ENCODE results near the gene TANC1.

TANC1 gene

GRCh38 chr2:158997037-158997790 is 28.8 kb downstream of the TANC1 start:
- Histone ChIP-seq H3K4me3 (ENCODE audit: low read length) (no peak overlapping the region), H3K27ac (ENCODE audit: low read length) (no peak overlapping the region), H3K4me1 (ENCODE audit: insufficient read depth, low read length) (peaks cover 8% of the 10 kb centered on the region), H3K27me3 (ENCODE audit: insufficient read depth, low read length) (no peaks in the 10 kb centered on the region), H3K36me3 (ENCODE audit: insufficient read depth, low read depth, low read length) (no peaks in the 10 kb centered on the region), H3K9ac (ENCODE audit: low read depth, low read length) (no peak overlapping the region), H3K9me3 (ENCODE audit: insufficient read depth, low read depth, low read length) (no peaks in the 10 kb centered on the region)

- Histone ChIP-seq H3K9ac (ENCODE audit: low read depth, low read length) (no peak overlapping the region), H3K9me3 (ENCODE audit: insufficient read depth, low read depth, low read length) (no peaks in the 10 kb centered on the region), H3K4me1 (ENCODE audit: insufficient read depth, low read length) (peaks cover 8% of the 10 kb centered on the region), H3K4me3 (ENCODE audit: low read length) (no peak overlapping the region), H3K27me3 (ENCODE audit: insufficient read depth, low read length) (no peaks in the 10 kb centered on the region), H3K36me3 (ENCODE audit: insufficient read depth, low read depth, low read length) (no peaks in the 10 kb centered on the region), H3K27ac (ENCODE audit: low read length) (no peak overlapping the region)
Measured at GRCh38 chr2:158998551-158999248, 30.3 kb downstream of the TANC1 start.

- Histone ChIP-seq H3K4me1 (ENCODE audit: insufficient read depth, low read length) (peaks cover 8% of the 10 kb centered on the region), H3K27ac (ENCODE audit: low read length) (no peak overlapping the region), H3K9ac (ENCODE audit: low read depth, low read length) (no peak overlapping the region), H3K4me3 (ENCODE audit: low read length) (no peak overlapping the region), H3K36me3 (ENCODE audit: insufficient read depth, low read depth, low read length) (no peaks in the 10 kb centered on the region), H3K27me3 (ENCODE audit: insufficient read depth, low read length) (no peaks in the 10 kb centered on the region), H3K9me3 (ENCODE audit: insufficient read depth, low read depth, low read length) (peaks cover under 1% of the 10 kb centered on the region; the same call in 1 of the 2 replicates)
Measured at GRCh38 chr2:158999458-158999857, 31.0 kb downstream of the TANC1 start.

GRCh38 chr2:159000072-159000471 is 31.6 kb downstream of the TANC1 start:
- no peak overlapping the region for H3K9ac ChIP-seq (ENCODE audit: low read depth, low read length)

GRCh38 chr2:159002462-159003111 is 34.1 kb downstream of the TANC1 start:
- peaks cover 8% of the 10 kb centered on the region; the same call in 1 of the 2 replicates for H3K9me3 ChIP-seq (ENCODE audit: insufficient read depth, low read depth, low read length)
- no peak overlapping the region for H3K4me3 ChIP-seq (ENCODE audit: low read length)
- H3K36me3 ChIP-seq (ENCODE audit: insufficient read depth, low read depth, low read length) = no peaks in the 10 kb centered on the region
- no peaks in the 10 kb centered on the region for H3K27me3 ChIP-seq (ENCODE audit: insufficient read depth, low read length)
- H3K4me1 ChIP-seq (ENCODE audit: insufficient read depth, low read length) = no peaks in the 10 kb centered on the region
- H3K27ac ChIP-seq (ENCODE audit: low read length) = no peak overlapping the region
- no peak overlapping the region for H3K9ac ChIP-seq (ENCODE audit: low read depth, low read length)

More at GRCh38 chr2:159000072-159000471, 31.6 kb downstream of the TANC1 start:
- H3K36me3 ChIP-seq (ENCODE audit: insufficient read depth, low read depth, low read length) = no peaks in the 10 kb centered on the region
- H3K9me3 ChIP-seq (ENCODE audit: insufficient read depth, low read depth, low read length) = peaks cover 6% of the 10 kb centered on the region; the same call in 1 of the 2 replicates
- peaks cover 2% of the 10 kb centered on the region; the same call in 1 of the 2 replicates for H3K4me1 ChIP-seq (ENCODE audit: insufficient read depth, low read length)
- H3K27me3 ChIP-seq (ENCODE audit: insufficient read depth, low read length) = no peaks in the 10 kb centered on the region
- no peak overlapping the region for H3K27ac ChIP-seq (ENCODE audit: low read length)
- H3K4me3 ChIP-seq (ENCODE audit: low read length) = no peak overlapping the region

DNA sequence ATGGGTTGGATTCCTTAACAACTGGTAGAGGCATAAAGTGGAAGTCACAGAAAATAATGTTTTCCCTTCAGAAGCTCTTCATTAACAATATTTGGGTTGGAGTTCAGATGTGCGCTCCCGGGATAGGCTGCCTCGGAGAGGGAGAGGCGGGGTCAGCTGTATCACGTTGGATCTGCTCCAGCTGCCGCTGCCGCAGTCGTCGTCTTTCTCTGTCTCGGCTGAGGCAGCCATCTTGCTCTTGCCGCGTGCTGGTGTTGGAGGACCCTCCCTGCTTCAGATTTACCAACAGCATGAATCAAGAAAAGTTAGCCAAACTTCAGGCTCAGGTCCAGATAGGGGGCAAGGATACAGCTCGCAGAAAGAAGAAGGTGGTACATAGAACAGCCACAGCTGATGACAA is 35.1 kb downstream of the TANC1 start:
- H3K27ac ChIP-seq (ENCODE audit: low read length) = no peak overlapping the region
- H3K9me3 ChIP-seq (ENCODE audit: insufficient read depth, low read depth, low read length) = peaks cover 8% of the 10 kb centered on the region; the same call in 1 of the 2 replicates
- no peak overlapping the region for H3K4me3 ChIP-seq (ENCODE audit: low read length)
- no peaks in the 10 kb centered on the region for H3K36me3 ChIP-seq (ENCODE audit: insufficient read depth, low read depth, low read length)
- no peak overlapping the region for H3K9ac ChIP-seq (ENCODE audit: low read depth, low read length)
- H3K27me3 ChIP-seq (ENCODE audit: insufficient read depth, low read length) = no peaks in the 10 kb centered on the region
- no peaks in the 10 kb centered on the region for H3K4me1 ChIP-seq (ENCODE audit: insufficient read depth, low read length)

DNA sequence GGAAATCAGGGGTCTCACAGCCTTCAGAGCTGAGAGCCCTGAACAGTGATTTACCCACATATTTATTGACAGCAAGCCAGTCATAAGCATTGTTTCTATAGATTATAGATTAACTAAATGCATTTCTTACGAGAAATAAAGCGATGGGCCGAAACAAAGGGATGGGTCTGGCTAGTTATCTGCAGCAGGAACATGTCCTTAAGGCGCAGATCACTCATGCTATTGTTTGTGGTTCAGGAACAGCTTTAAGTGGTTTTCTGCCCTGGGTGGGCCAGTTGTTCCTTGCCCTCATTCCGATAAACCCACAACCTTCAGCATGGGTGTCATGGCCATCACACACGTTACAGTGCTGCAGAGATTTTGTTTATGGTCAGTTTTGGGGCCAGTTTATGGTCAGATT is 36.4 kb downstream of the TANC1 start:
- Histone ChIP-seq H3K9ac (ENCODE audit: low read depth, low read length) (no peak overlapping the region), H3K4me3 (ENCODE audit: low read length) (no peak overlapping the region), H3K27me3 (ENCODE audit: insufficient read depth, low read length) (no peaks in the 10 kb centered on the region), H3K36me3 (ENCODE audit: insufficient read depth, low read depth, low read length) (no peaks in the 10 kb centered on the region), H3K9me3 (ENCODE audit: insufficient read depth, low read depth, low read length) (peaks cover 8% of the 10 kb centered on the region; the same call in 1 of the 2 replicates), H3K4me1 (ENCODE audit: insufficient read depth, low read length) (no peaks in the 10 kb centered on the region), H3K27ac (ENCODE audit: low read length) (no peak overlapping the region)

GRCh38 chr2:159009940-159010339 is 41.5 kb downstream of the TANC1 start:
- H3K36me3 ChIP-seq (ENCODE audit: insufficient read depth, low read depth, low read length) = no peaks in the 10 kb centered on the region
- no peak overlapping the region for H3K4me3 ChIP-seq (ENCODE audit: low read length)
- H3K4me1 ChIP-seq (ENCODE audit: insufficient read depth, low read length) = no peaks in the 10 kb centered on the region
- peaks cover 10% of the 10 kb centered on the region; the same call in 1 of the 2 replicates for H3K9me3 ChIP-seq (ENCODE audit: insufficient read depth, low read depth, low read length)
- no peak overlapping the region for H3K9ac ChIP-seq (ENCODE audit: low read depth, low read length)
- no peak overlapping the region for H3K27ac ChIP-seq (ENCODE audit: low read length)
- H3K27me3 ChIP-seq (ENCODE audit: insufficient read depth, low read length) = no peaks in the 10 kb centered on the region

GRCh38 chr2:159010340-159010739 is 41.9 kb downstream of the TANC1 start:
- no peaks in the 10 kb centered on the region for H3K36me3 ChIP-seq (ENCODE audit: insufficient read depth, low read depth, low read length)
- H3K27me3 ChIP-seq (ENCODE audit: insufficient read depth, low read length) = no peaks in the 10 kb centered on the region
- H3K27ac ChIP-seq (ENCODE audit: low read length) = no peak overlapping the region
- H3K4me3 ChIP-seq (ENCODE audit: low read length) = no peak overlapping the region
- no peaks in the 10 kb centered on the region for H3K4me1 ChIP-seq (ENCODE audit: insufficient read depth, low read length)
- peaks cover 10% of the 10 kb centered on the region; the same call in 1 of the 2 replicates for H3K9me3 ChIP-seq (ENCODE audit: insufficient read depth, low read depth, low read length)
- no peak overlapping the region for H3K9ac ChIP-seq (ENCODE audit: low read depth, low read length)

DNA sequence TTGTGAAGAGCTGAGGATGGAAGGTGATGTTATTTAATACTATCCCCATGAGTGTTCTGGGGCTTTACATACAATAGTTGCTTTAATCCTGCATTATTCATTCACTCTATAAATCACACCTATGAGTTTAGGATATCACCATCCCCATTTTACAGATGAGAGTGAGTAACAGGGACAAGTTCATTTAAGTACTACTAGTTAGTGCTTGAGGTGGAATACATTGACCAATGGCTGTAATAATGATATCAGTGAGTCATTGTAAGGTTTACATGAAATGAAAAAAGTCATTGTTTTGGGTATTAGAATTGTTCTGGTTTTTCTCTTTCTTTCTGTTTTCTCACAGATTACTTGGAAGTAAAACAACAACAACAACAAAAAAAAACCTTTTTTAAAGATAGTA is 42.5 kb downstream of the TANC1 start:
- Histone ChIP-seq H3K27ac (ENCODE audit: low read length) (no peak overlapping the region), H3K4me3 (ENCODE audit: low read length) (no peak overlapping the region), H3K9me3 (ENCODE audit: insufficient read depth, low read depth, low read length) (peaks cover 17% of the 10 kb centered on the region), H3K27me3 (ENCODE audit: insufficient read depth, low read length) (no peaks in the 10 kb centered on the region), H3K9ac (ENCODE audit: low read depth, low read length) (no peak overlapping the region), H3K36me3 (ENCODE audit: insufficient read depth, low read depth, low read length) (no peaks in the 10 kb centered on the region), H3K4me1 (ENCODE audit: insufficient read depth, low read length) (no peaks in the 10 kb centered on the region)

DNA sequence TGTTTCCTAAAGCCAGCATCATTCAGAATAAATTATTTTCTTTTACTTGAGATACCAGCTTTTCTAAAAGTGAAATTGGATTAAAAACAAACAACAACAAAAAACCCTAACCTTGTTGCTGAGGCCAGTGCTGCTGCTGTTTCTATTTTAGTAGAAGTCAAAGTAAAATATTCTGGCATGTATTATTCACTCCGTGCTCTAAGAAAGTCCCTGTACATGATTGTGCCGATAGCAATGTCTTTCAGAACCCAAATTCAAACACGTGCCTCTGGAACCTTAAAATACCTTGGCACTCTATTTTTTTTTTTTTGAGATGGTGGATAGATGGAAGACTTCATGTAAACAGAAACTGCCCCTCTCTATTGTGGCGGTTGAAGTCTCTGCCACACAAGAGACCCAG is 43.7 kb downstream of the TANC1 start:
- Histone ChIP-seq H3K4me3 (ENCODE audit: low read length) (no peak overlapping the region), H3K36me3 (ENCODE audit: insufficient read depth, low read depth, low read length) (no peaks in the 10 kb centered on the region), H3K9me3 (ENCODE audit: insufficient read depth, low read depth, low read length) (peaks cover 22% of the 10 kb centered on the region), H3K27me3 (ENCODE audit: insufficient read depth, low read length) (no peaks in the 10 kb centered on the region), H3K4me1 (ENCODE audit: insufficient read depth, low read length) (no peaks in the 10 kb centered on the region), H3K27ac (ENCODE audit: low read length) (no peak overlapping the region), H3K9ac (ENCODE audit: low read depth, low read length) (no peak overlapping the region)

Data from iPS-20b (cell line).